Stimulated activated naive CD8-positive, alpha-beta T cell treated with anti-CD3 and anti-CD28 coated beads, Interleukin-15, Interleukin-2, amounts not matched to agents 100 ng/mL and 50 ng/mL, for 24 hours (primary cell): Measurements from ENCODE around the gene VAMP7.
A peak's percentile ranks its signal among the peaks of the same experiment; 100 is the strongest.
"Not testable (repeated sequence)": the region's sequence is repeated elsewhere in the genome, so short reads cannot be mapped to it uniquely, and the experiment has no call there.

ENCODE experiments used
- H3K27ac Mint-ChIP-seq: one replicate; pipeline ENCODE4 v1.8.0; 2021; ENCODE audit warnings: mild to moderate bottlenecking, mixed read lengths
- H3K27me3 Mint-ChIP-seq: one replicate; pipeline ENCODE4 v1.8.0; 2021; ENCODE audit warnings: mixed read lengths
- H3K36me3 Mint-ChIP-seq: one replicate; pipeline ENCODE4 v1.8.0; 2021; ENCODE audit warnings: low read depth, mixed read lengths
- H3K4me1 Mint-ChIP-seq: one replicate; pipeline ENCODE4 v1.8.0; 2021; ENCODE audit warnings: low read depth, mixed read lengths
- H3K4me3 Mint-ChIP-seq: one replicate; pipeline ENCODE4 v1.8.0; 2021; ENCODE audit warnings: mild to moderate bottlenecking, mixed read lengths
- H3K9me3 Mint-ChIP-seq: one replicate; pipeline ENCODE4 v1.8.0; 2021; ENCODE audit warnings: mixed read lengths

Gene VAMP7, protein sequence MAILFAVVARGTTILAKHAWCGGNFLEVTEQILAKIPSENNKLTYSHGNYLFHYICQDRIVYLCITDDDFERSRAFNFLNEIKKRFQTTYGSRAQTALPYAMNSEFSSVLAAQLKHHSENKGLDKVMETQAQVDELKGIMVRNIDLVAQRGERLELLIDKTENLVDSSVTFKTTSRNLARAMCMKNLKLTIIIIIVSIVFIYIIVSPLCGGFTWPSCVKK

GRCh38 chrX:155881158-155881993 is at the start of gene VAMP7:
VAMP7 (plus strand) TSS chrX:155881345; CDS start chrX:155889467, 8,122 bp downstream.
- H3K27me3 Mint-ChIP-seq: no peaks in the 10 kb centered on the region
- peak within 1 kb of the TSS; percentile 91 for H3K27ac Mint-ChIP-seq
- peaks cover 18% of the 10 kb centered on the region for H3K4me1 Mint-ChIP-seq
- no peaks in the 10 kb centered on the region for H3K9me3 Mint-ChIP-seq
- no peaks in the 10 kb centered on the region for H3K36me3 Mint-ChIP-seq
- peak within 1 kb of the TSS; percentile 81 for H3K4me3 Mint-ChIP-seq

DNA sequence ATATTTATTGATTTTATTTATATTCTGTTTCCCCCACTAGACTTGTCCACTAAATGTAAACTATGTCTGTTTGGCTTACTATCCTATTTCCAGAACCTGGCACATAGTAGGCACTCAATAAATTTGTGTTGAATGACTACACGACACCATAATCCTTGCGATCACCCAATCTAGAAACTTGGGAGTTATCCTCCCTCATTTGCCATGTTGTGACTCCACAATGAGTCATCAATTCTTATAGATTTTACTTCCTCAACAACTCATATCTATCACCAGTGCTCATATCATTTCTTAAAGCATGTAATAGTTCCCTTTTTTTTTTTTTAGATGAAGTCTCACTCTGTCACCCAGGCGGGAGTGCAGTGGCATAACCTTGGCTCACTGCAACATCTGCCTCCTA is 39.9 kb upstream of the VAMP7 start:
- Mint-ChIP-seq H3K4me1 (no peaks in the 10 kb centered on the region), H3K36me3 (no peaks in the 10 kb centered on the region), H3K9me3 (peaks cover 12% of the 10 kb centered on the region), H3K27ac (no peak overlapping the region), H3K4me3 (no peak overlapping the region), H3K27me3 (peaks cover 4% of the 10 kb centered on the region)

DNA sequence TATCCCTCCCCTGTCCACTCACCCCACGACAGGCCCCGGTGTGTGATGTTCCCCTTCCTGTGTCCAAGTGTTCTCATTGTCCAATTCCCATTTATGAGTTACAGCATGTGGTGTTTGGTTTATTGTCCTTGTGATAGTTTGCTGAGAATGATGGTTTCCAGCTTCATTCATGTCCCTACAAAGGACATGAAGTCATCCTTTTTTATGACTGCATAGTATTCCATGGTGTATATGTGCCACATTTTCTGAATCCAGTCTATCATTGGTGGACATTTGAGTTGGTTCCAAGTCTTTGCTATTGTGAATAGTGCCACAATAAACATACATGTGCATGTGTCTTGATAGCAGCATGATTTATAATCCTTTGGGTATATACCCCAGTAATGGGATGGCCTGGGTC is 29.4 kb upstream of the VAMP7 start:
- not testable (repeated sequence) for H3K27me3 Mint-ChIP-seq, H3K4me3 Mint-ChIP-seq, H3K4me1 Mint-ChIP-seq, H3K9me3 Mint-ChIP-seq, H3K27ac Mint-ChIP-seq, H3K36me3 Mint-ChIP-seq

DNA sequence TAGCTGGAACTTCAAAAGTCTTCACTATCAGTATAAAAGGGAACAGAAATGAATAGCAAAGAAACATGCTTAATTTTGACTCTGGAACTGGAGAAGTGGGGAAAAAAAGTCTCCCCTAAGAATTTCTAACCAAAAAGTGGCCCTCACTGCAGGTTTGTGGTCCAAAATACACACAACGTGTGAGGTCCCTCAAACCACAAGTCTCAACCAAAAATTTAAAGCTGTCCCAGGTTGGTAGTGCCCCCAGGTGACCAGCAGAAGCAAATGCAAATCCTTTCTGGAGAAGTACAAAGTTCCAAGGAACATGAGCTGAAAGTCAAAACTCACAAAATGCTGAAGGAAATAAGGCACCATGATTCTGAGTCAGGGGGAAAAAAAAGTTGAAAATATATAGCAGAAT is 23.6 kb upstream of the VAMP7 start:
- Mint-ChIP-seq H3K36me3 (no peaks in the 10 kb centered on the region), H3K4me1 (no peaks in the 10 kb centered on the region), H3K9me3 (no peaks in the 10 kb centered on the region), H3K4me3 (no peak overlapping the region), H3K27ac (no peak overlapping the region), H3K27me3 (peaks cover 8% of the 10 kb centered on the region)

DNA sequence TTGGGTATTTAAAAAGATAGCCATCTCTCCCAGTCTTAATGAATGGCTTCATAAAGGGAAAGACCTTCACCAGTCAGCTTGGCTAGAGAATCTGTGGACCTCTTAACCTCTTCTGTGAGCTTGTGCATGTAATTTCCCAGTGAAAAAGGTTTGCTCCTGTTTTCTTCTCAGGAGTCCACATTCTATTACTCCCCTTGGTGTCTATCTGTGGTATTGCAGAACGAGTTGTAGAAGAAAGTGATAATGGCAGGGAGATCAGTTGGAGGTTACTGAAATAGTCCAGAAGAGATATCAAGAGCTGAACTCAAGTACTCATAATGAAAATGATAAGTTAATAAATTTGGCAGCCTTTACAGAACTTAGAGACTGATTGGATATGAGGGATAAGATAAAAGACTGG is 16.5 kb upstream of the VAMP7 start:
- no peak overlapping the region for H3K4me3 Mint-ChIP-seq
- H3K27me3 Mint-ChIP-seq: peaks cover 14% of the 10 kb centered on the region
- H3K27ac Mint-ChIP-seq: no peak overlapping the region
- no peaks in the 10 kb centered on the region for H3K36me3 Mint-ChIP-seq
- H3K9me3 Mint-ChIP-seq: peaks cover 26% of the 10 kb centered on the region
- H3K4me1 Mint-ChIP-seq: no peaks in the 10 kb centered on the region

GRCh38 chrX:155865193-155865592 is 16.0 kb upstream of the VAMP7 start:
- no peak overlapping the region for H3K4me3 Mint-ChIP-seq
- peaks cover 18% of the 10 kb centered on the region for H3K27me3 Mint-ChIP-seq
- no peaks in the 10 kb centered on the region for H3K4me1 Mint-ChIP-seq
- H3K9me3 Mint-ChIP-seq: peaks cover 31% of the 10 kb centered on the region
- no peaks in the 10 kb centered on the region for H3K36me3 Mint-ChIP-seq
- no peak overlapping the region for H3K27ac Mint-ChIP-seq

DNA sequence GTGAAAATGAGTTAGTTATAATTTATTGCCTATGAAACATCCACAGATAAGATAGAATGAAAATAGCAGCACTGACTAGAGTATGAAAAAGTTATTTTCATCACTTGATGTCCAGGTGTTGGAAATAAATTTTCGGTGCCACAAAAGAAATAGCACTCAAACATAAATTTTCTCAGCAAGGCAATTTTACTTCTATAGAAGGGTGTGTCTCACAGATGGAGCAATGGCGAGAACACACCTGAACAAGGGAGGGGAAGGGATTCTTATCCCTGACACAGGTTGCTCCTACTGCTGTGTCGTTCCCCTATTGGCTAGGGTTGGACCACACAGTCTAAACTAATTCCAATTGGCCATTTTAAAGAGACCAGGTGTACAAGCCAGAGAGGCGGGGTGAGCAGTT is 13.3 kb upstream of the VAMP7 start:
- no peaks in the 10 kb centered on the region for H3K36me3 Mint-ChIP-seq
- peaks cover 22% of the 10 kb centered on the region for H3K27me3 Mint-ChIP-seq
- H3K4me1 Mint-ChIP-seq: no peaks in the 10 kb centered on the region
- no peak overlapping the region for H3K27ac Mint-ChIP-seq
- H3K9me3 Mint-ChIP-seq: peaks cover 31% of the 10 kb centered on the region
- H3K4me3 Mint-ChIP-seq: no peak overlapping the region

DNA sequence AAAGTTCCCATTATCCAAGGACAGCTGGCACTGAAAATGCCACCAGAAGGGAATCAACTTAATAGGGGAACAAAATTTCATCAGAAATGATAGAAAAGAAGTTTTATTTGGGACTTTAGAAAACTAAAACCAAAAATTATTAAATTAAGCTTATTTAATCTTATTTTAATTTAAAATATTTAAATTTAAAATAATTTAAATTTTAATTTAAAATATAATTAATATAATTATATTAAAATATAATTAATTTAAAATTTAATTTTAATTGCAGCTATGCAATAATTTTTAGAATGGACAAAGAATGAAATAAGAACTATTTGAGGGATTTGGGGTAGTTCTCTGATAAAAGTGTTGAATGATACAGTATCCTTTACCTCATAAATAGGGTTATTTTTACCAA is 10.2 kb upstream of the VAMP7 start:
- Mint-ChIP-seq H3K9me3 (peaks cover 28% of the 10 kb centered on the region), H3K27me3 (peaks cover 28% of the 10 kb centered on the region), H3K4me3 (no peak overlapping the region), H3K4me1 (no peaks in the 10 kb centered on the region), H3K27ac (no peak overlapping the region), H3K36me3 (no peaks in the 10 kb centered on the region)

DNA sequence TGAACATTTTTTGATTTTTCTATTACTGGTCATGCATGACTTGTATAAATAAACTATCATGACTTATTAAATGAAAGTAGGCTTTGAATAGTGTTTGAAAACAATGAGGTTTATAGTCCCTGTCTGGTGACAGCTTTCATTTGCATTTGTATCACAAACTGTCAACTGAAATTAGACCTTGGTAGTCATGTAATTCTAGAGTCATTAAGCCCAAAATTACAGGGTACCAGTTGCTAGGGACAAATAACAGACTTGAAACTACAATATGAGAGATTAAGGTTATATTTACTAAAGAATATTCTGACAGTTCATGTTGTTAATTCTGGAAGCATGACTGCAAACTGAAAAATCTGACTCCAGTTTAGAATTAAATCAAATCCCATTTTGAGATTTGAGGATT is 9.2 kb upstream of the VAMP7 start:
- no peak overlapping the region for H3K27ac Mint-ChIP-seq
- H3K9me3 Mint-ChIP-seq: peaks cover 28% of the 10 kb centered on the region
- no peaks in the 10 kb centered on the region for H3K4me1 Mint-ChIP-seq
- H3K4me3 Mint-ChIP-seq: no peak overlapping the region
- H3K36me3 Mint-ChIP-seq: no peaks in the 10 kb centered on the region
- peaks cover 28% of the 10 kb centered on the region for H3K27me3 Mint-ChIP-seq

- no peak overlapping the region for H3K27ac Mint-ChIP-seq
- no peaks in the 10 kb centered on the region for H3K4me1 Mint-ChIP-seq
- no peak overlapping the region for H3K4me3 Mint-ChIP-seq
- peaks cover 23% of the 10 kb centered on the region for H3K9me3 Mint-ChIP-seq
- peaks cover 28% of the 10 kb centered on the region for H3K27me3 Mint-ChIP-seq
- no peaks in the 10 kb centered on the region for H3K36me3 Mint-ChIP-seq
Observed at GRCh38 chrX:155873188-155873587, 8.0 kb upstream of the VAMP7 start.

- Mint-ChIP-seq H3K4me3 (peak overlapping the region; percentile 40), H3K4me1 (no peaks in the 10 kb centered on the region), H3K36me3 (no peaks in the 10 kb centered on the region), H3K9me3 (peaks cover 10% of the 10 kb centered on the region), H3K27ac (no peak overlapping the region), H3K27me3 (peaks cover 23% of the 10 kb centered on the region)
Observed at GRCh38 chrX:155874571-155875244, 6.4 kb upstream of the VAMP7 start.

- no peak overlapping the region for H3K27ac Mint-ChIP-seq
- H3K4me3 Mint-ChIP-seq: no peak overlapping the region
- H3K36me3 Mint-ChIP-seq: no peaks in the 10 kb centered on the region
- H3K9me3 Mint-ChIP-seq: peaks cover 6% of the 10 kb centered on the region
- peaks cover 1% of the 10 kb centered on the region for H3K4me1 Mint-ChIP-seq
- H3K27me3 Mint-ChIP-seq: peaks cover 20% of the 10 kb centered on the region
Observed at GRCh38 chrX:155876704-155877103, 4.4 kb upstream of the VAMP7 start.

DNA sequence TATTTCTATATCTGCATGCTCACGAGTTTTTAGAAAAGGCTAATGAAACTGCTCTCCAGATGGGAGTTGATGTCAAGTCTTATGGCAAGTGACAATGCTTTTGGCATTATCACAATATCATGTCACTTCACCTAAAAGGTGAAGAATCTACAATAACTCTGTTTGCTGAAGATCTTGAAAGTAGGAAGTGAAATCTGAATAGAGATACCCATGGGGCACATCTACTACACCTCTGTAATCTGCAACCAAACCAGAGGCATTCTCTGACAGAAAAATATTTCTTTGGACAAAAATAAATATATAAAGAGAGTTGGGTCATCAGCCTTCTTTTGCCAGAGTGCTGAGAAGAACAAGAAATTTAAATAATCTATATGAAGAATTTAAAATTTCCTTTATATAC is 3.9 kb upstream of the VAMP7 start:
- peaks cover 7% of the 10 kb centered on the region for H3K4me1 Mint-ChIP-seq
- H3K27me3 Mint-ChIP-seq: peaks cover 20% of the 10 kb centered on the region
- no peak overlapping the region for H3K27ac Mint-ChIP-seq
- H3K4me3 Mint-ChIP-seq: no peak overlapping the region
- H3K9me3 Mint-ChIP-seq: peaks cover 6% of the 10 kb centered on the region
- H3K36me3 Mint-ChIP-seq: no peaks in the 10 kb centered on the region

DNA sequence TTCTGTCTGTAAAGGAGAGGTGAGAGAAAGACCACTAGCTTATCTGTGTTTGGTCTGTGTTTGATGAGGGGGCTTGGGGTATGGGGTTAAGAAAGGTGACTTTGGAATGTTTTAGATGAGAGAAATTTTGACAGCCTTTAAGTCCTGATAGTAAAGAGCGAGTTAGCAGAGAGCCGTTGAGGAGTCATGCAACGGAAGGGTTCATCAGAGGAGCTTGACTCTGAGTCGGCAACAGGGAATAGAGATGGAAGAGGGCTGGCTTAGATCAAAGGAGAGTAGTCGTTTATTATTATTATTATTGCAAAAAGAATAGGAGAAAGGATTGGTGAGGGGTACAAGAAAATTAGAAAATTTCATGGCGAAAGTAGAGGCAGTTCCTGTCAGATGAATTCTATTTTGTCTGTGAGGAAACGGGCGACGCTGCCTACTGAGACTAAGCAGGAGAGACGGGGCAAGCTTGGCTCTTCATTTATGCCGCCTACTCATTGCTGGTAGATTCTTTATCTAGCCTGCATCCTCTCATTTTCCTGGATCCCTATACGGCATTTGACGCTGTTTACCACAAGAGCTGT is 473 bp upstream of the VAMP7 start:
- Mint-ChIP-seq H3K27me3 (no peaks in the 10 kb centered on the region), H3K4me3 (peak overlapping the region; percentile 81)

DNA sequence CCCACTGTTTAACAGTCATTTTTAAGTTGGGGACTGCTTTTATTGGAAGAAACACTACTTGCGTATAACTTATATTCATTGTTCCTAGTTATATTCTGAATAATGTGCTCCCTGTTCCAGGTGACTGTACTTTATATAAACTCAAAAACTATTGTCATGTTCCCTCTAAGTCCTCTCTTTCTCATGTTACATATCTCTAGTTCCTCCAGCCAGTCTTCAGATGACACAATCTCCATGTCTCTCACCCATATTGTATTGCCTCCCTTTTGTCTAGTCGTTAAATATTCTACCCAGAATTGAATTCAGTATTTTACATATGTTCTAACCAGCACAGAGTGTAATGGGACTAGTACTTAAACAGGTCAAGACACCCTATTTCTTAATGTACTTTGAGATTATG is 5.3 kb downstream of the VAMP7 start:
- Mint-ChIP-seq H3K36me3 (peaks cover 10% of the 10 kb centered on the region), H3K27me3 (no peaks in the 10 kb centered on the region), H3K4me1 (peaks cover 36% of the 10 kb centered on the region), H3K27ac (no peak overlapping the region), H3K9me3 (no peaks in the 10 kb centered on the region), H3K4me3 (no peak overlapping the region)

More for the DNA sequence above, 473 bp upstream of the VAMP7 start:
- no peaks in the 10 kb centered on the region for H3K9me3 Mint-ChIP-seq
- H3K27ac Mint-ChIP-seq: peak overlapping the region; percentile 91
- H3K4me1 Mint-ChIP-seq: peaks cover 18% of the 10 kb centered on the region
- H3K36me3 Mint-ChIP-seq: no peaks in the 10 kb centered on the region
